ENCODE data around the gene MORN5.

The MORN5 gene

DNA sequence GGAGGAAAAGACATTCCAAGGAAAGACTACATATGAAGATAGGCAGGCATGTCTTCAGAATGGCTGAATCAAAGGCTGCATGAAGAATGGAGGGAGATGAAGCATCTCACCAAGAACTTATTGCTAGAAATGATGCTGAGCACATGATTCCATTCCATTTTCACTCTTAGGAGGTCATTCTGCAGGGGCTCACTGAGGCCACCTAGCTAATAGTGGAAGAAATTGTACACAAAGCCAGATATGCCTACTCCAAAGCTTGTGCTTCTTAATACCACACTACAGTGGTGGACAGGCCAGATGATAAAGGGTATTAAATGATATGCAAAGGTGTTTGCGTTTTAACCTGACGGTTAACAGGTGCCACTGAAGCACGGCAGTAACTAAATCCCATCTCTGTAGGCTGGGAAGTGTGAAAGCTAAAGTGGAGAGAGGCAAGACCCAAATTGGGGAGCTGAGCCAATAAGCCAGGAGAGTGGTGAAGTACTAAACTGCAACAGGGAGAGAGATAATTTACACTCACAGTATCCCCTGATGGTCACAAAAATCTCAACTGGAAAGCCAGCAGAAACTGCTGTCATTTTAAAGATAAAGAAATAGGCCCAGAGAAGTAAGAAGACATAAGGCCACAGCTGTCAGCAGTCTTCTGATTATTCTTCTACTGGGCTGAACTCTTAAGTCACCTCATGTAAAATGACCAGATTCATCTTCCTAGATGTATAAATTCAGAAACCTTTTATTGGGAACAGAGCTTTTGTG is 14.7 kb upstream of the MORN5 start:
- TF ChIP-seq TEAD4 (IDR thresholded peaks at IDR 0.05) (no peak), RAD21 (IDR thresholded peaks at IDR 0.05; ENCODE audit: low read depth) (0 out of 2 replicates have a peak, but pooled peaks have one; percentile 14)

DNA sequence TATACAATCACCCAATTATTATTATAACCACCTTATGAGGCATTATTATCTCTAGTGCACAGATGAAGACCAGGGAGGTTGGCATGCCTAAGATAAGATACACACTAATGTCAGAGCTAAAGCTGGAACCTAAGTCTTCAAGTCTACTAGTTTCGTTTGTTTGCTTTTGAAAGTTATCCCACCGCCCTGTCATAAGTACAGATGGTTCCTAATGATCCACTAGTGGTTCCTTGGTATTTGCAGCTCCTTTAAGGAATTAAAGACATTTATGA is 14.2 kb upstream of the MORN5 start:
- no peak for TF ChIP-seq CREB1 (IDR thresholded peaks at IDR 0.05; ENCODE audit: low read depth)
- no peak for TF ChIP-seq CEBPB (IDR thresholded peaks at IDR 0.05)
- no peak for TF ChIP-seq TEAD4 (IDR thresholded peaks at IDR 0.05)
- no peak for TF ChIP-seq EGR1 (IDR thresholded peaks at IDR 0.05)
- no peak for TF ChIP-seq FOXM1 (IDR thresholded peaks at IDR 0.05; ENCODE audit: borderline replicate concordance, low read depth)
- TF ChIP-seq EP300 (IDR thresholded peaks at IDR 0.05; ENCODE audit: borderline replicate concordance) = no peak

GRCh38 chr9:122151267-122151828 is 8.4 kb upstream of the MORN5 start:
- TF ChIP-seq USF1 (IDR thresholded peaks at IDR 0.05) (no peak), NFIC (IDR thresholded peaks at IDR 0.05) (no peak), EGR1 (IDR thresholded peaks at IDR 0.05) (no peak)

DNA sequence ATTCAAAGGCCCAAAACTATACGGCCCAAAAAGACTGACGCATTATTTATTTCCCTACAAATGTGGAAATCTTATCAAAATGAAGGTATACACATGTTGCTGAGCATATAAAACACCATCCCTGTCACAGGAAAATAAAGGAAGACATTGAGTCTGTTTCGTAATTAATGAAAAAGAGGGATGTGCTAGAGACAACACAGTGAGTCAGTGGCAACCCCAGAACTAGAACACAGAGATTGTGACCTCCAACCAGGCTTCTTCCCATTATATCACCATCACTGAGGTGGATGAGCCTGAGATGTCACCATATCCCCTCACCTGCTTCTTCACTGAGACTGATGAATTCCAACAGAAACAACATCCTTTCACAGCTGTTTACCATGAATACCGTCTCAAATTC is 3.9 kb upstream of the MORN5 start:
- TF ChIP-seq TEAD4 (IDR thresholded peaks at IDR 0.05) (no peak), FOXM1 (IDR thresholded peaks at IDR 0.05; ENCODE audit: borderline replicate concordance, low read depth) (no peak), TCF12 (IDR thresholded peaks at IDR 0.05; ENCODE audit: low read depth) (no peak), EP300 (IDR thresholded peaks at IDR 0.05; ENCODE audit: borderline replicate concordance) (no peak), RAD21 (IDR thresholded peaks at IDR 0.05; ENCODE audit: low read depth) (no peak), EGR1 (IDR thresholded peaks at IDR 0.05) (no peak), ZBTB7A (IDR thresholded peaks at IDR 0.05; ENCODE audit: low read depth) (no peak), USF1 (IDR thresholded peaks at IDR 0.05) (no peak), MAX (IDR thresholded peaks at IDR 0.05) (no peak), REST (IDR thresholded peaks at IDR 0.05; ENCODE audit: low read depth) (no peak), NFIC (IDR thresholded peaks at IDR 0.05) (no peak), CEBPB (IDR thresholded peaks at IDR 0.05) (no peak), TAF1 (IDR thresholded peaks at IDR 0.05; ENCODE audit: low read depth) (no peak), CREB1 (IDR thresholded peaks at IDR 0.05; ENCODE audit: low read depth) (no peak), YY1 (IDR thresholded peaks at IDR 0.05; ENCODE audit: low read depth) (no peak)

DNA sequence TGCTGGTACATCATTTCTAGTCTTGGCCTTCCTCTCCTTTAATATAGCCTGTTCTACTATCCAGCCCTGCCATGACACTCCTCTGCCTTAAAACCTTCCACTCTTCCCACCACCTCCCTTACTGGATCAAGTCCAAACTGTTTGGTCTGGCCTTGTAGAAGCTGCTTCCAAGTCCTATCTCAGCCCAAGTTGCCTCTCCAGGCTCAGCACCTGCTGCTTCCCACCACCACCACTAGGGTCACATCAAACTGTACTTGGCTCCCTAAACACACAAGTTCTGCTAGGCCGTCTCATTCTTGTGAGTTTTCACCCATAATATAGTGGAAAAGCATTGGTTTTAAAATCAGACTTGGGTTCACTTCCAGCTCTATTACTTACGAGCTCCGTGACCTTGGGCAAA is 1.5 kb upstream of the MORN5 start:
- TF ChIP-seq ZBTB7A (IDR thresholded peaks at IDR 0.05; ENCODE audit: low read depth) = no peak
- no peak for TF ChIP-seq YY1 (IDR thresholded peaks at IDR 0.05; ENCODE audit: low read depth)
- TF ChIP-seq USF1 (IDR thresholded peaks at IDR 0.05) = no peak
- TF ChIP-seq TAF1 (IDR thresholded peaks at IDR 0.05; ENCODE audit: low read depth) = no peak
- no peak for TF ChIP-seq REST (IDR thresholded peaks at IDR 0.05; ENCODE audit: low read depth)
- TF ChIP-seq EGR1 (IDR thresholded peaks at IDR 0.05) = no peak
- no peak for TF ChIP-seq TCF12 (IDR thresholded peaks at IDR 0.05; ENCODE audit: low read depth)

DNA sequence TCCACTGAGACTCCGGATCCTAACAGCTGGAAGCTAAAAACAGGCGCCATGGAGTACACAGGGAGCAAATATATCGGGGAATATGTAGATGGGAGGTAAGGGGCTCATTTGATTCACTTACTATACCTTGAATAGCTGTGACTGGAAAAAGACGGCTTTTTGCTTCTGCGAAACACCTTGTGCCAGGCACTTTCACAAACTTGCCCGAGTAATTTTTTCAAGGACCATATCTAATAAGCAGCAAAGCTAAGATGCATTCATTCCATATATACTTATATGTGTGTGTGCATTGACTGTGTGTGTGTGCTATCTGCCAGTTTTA is 178 bp downstream of the MORN5 start:
- TF ChIP-seq EGR1 (IDR thresholded peaks at IDR 0.05) (no peak), TAF1 (IDR thresholded peaks at IDR 0.05; ENCODE audit: low read depth) (no peak), CEBPB (IDR thresholded peaks at IDR 0.05) (no peak), NFIC (IDR thresholded peaks at IDR 0.05) (no peak), REST (IDR thresholded peaks at IDR 0.05; ENCODE audit: low read depth) (no peak), EP300 (IDR thresholded peaks at IDR 0.05; ENCODE audit: borderline replicate concordance) (no peak), FOXM1 (IDR thresholded peaks at IDR 0.05; ENCODE audit: borderline replicate concordance, low read depth) (no peak), MAX (IDR thresholded peaks at IDR 0.05) (no peak), YY1 (IDR thresholded peaks at IDR 0.05; ENCODE audit: low read depth) (no peak), ZBTB7A (IDR thresholded peaks at IDR 0.05; ENCODE audit: low read depth) (no peak), CREB1 (IDR thresholded peaks at IDR 0.05; ENCODE audit: low read depth) (no peak), TCF12 (IDR thresholded peaks at IDR 0.05; ENCODE audit: low read depth) (no peak), USF1 (IDR thresholded peaks at IDR 0.05) (no peak), RAD21 (IDR thresholded peaks at IDR 0.05; ENCODE audit: low read depth) (no peak), TEAD4 (IDR thresholded peaks at IDR 0.05) (no peak)
